ENCODE measurements around the gene UGT8.

The UGT8 gene

DNA sequence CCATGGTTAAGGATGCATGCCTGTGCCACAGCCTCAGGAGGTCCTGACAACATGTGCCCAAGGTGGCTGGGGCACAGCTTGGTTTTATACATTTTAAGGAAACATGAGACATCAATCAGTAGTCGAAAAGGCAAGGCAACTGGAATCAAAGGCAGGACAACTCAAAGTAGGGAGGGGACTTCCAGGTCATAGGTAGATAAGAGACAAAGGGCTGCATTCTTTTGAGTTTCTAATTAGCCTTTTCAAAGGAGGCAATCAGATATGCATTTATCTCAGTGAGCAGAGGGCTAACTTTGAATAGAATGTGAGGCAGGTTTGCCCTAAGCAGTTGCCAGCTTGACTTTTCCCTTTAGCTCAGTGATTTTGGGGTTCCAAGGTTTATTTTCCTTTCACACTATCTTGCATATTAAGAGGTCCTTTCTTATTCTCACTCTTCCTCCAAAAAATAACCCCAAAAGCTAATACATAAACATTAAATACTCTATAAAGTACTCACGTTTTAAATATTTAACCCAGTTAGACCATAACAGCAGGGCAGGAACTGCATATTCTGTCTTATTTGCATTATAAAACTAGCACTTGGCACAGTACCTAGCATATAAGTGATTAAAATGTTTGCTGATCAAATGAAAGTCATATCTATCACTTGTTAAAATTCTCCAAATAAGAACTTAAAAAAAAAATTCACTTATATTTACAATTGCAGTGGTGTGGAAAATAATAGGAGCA, 36.3 kb upstream of the UGT8 start:
- TF ChIP-seq, protein P1, sequence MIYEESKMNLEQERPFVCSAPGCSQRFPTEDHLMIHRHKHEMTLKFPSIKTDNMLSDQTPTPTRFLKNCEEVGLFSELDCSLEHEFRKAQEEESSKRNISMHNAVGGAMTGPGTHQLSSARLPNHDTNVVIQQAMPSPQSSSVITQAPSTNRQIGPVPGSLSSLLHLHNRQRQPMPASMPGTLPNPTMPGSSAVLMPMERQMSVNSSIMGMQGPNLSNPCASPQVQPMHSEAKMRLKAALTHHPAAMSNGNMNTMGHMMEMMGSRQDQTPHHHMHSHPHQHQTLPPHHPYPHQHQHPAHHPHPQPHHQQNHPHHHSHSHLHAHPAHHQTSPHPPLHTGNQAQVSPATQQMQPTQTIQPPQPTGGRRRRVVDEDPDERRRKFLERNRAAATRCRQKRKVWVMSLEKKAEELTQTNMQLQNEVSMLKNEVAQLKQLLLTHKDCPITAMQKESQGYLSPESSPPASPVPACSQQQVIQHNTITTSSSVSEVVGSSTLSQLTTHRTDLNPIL (CRISPR knock-in tag; IDR thresholded peaks at IDR 0.05; ENCODE audit: low read depth), result no peak
- TF ChIP-seq CSDC2 (CRISPR knock-in tag; IDR thresholded peaks at IDR 0.05) (no peak), BACH2 (CRISPR knock-in tag; IDR thresholded peaks at IDR 0.05; ENCODE audit: borderline replicate concordance) (no peak), TCF4 (CRISPR knock-in tag; IDR thresholded peaks at IDR 0.05; ENCODE audit: borderline replicate concordance) (no peak), TOX (CRISPR knock-in tag; IDR thresholded peaks at IDR 0.05; ENCODE audit: borderline replicate concordance) (no peak), ARNTL (CRISPR knock-in tag; IDR thresholded peaks at IDR 0.05; ENCODE audit: borderline replicate concordance, low read depth) (no peak), GLIS3 (CRISPR knock-in tag; IDR thresholded peaks at IDR 0.05) (no peak), ESRRG (CRISPR knock-in tag; IDR thresholded peaks at IDR 0.05) (no peak), ZC3H10 (CRISPR knock-in tag; IDR thresholded peaks at IDR 0.05) (no peak), SNAI2 (CRISPR knock-in tag; IDR thresholded peaks at IDR 0.05) (no peak), PPARA (CRISPR knock-in tag; IDR thresholded peaks at IDR 0.05; ENCODE audit: borderline replicate concordance) (no peak), OSR1 (CRISPR knock-in tag; IDR thresholded peaks at IDR 0.05) (no peak), ISL1 (CRISPR knock-in tag; IDR thresholded peaks at IDR 0.05) (no peak)
- TF ChIP-seq, protein P2, sequence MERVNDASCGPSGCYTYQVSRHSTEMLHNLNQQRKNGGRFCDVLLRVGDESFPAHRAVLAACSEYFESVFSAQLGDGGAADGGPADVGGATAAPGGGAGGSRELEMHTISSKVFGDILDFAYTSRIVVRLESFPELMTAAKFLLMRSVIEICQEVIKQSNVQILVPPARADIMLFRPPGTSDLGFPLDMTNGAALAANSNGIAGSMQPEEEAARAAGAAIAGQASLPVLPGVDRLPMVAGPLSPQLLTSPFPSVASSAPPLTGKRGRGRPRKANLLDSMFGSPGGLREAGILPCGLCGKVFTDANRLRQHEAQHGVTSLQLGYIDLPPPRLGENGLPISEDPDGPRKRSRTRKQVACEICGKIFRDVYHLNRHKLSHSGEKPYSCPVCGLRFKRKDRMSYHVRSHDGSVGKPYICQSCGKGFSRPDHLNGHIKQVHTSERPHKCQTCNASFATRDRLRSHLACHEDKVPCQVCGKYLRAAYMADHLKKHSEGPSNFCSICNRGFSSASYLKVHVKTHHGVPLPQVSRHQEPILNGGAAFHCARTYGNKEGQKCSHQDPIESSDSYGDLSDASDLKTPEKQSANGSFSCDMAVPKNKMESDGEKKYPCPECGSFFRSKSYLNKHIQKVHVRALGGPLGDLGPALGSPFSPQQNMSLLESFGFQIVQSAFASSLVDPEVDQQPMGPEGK (CRISPR knock-in tag; IDR thresholded peaks at IDR 0.05; ENCODE audit: borderline replicate concordance), result no peak
- TF ChIP-seq, protein P3, sequence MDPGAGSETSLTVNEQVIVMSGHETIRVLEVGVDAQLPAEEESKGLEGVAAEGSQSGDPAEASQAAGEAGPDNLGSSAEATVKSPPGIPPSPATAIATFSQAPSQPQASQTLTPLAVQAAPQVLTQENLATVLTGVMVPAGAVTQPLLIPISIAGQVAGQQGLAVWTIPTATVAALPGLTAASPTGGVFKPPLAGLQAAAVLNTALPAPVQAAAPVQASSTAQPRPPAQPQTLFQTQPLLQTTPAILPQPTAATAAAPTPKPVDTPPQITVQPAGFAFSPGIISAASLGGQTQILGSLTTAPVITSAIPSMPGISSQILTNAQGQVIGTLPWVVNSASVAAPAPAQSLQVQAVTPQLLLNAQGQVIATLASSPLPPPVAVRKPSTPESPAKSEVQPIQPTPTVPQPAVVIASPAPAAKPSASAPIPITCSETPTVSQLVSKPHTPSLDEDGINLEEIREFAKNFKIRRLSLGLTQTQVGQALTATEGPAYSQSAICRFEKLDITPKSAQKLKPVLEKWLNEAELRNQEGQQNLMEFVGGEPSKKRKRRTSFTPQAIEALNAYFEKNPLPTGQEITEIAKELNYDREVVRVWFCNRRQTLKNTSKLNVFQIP (CRISPR knock-in tag; IDR thresholded peaks at IDR 0.05; ENCODE audit: borderline replicate concordance, low read depth), result no peak
- no peak for ATAC-seq

DNA sequence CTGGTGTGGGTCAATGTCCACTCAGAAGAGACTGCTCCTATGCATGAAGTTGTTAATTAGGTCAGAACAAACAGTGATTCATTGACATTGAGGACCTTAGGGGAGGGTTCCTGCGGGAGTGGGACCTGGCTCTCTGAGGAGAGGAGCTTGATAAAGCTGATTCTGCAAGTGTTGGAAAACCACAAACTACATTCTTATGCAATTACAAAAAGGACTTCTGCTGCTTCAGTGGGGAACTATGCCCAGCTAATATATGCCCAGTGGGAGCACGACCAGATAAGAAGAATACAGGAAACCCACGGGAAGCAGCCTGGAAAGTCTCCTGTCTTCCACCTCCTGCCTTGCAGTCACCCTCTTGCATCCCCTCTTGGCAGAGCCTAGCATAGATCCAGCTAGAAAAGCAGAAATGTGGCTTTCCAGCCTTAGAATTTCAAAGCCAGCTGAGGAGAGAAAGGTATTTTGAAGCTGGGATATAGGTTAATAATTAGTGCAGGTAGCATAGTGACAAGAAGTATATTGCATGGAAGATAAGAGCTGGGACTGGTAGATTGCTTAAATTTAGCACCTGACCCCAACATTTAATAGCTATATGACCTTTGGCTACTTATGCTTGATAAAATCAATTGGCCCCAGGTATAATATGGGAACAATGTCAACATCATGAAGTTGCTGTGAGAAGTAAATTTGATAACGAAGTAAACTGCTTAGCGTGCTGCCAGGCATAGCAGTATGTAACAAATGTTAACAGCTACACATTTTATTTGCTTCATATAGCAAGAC, 34.9 kb upstream of the UGT8 start:
- ATAC-seq, result no peak

More for the DNA sequence above, 34.9 kb upstream of the UGT8 start:
- TF ChIP-seq, protein P2 (CRISPR knock-in tag; IDR thresholded peaks at IDR 0.05; ENCODE audit: borderline replicate concordance), result no peak
- TF ChIP-seq ESRRG (CRISPR knock-in tag; IDR thresholded peaks at IDR 0.05) (no peak), ARNTL (CRISPR knock-in tag; IDR thresholded peaks at IDR 0.05; ENCODE audit: borderline replicate concordance, low read depth) (no peak), BACH2 (CRISPR knock-in tag; IDR thresholded peaks at IDR 0.05; ENCODE audit: borderline replicate concordance) (no peak), CSDC2 (CRISPR knock-in tag; IDR thresholded peaks at IDR 0.05) (no peak), ZFP30 (CRISPR knock-in tag; IDR thresholded peaks at IDR 0.05) (no peak), ISL1 (CRISPR knock-in tag; IDR thresholded peaks at IDR 0.05) (no peak), ZNF70 (CRISPR knock-in tag; IDR thresholded peaks at IDR 0.05) (no peak), ZC3H10 (CRISPR knock-in tag; IDR thresholded peaks at IDR 0.05) (no peak), GLIS3 (CRISPR knock-in tag; IDR thresholded peaks at IDR 0.05) (no peak), ZNF565 (CRISPR knock-in tag; conservative IDR thresholded peaks at IDR 0.05; ENCODE audit: low read depth) (no peak)
- TF ChIP-seq, protein P3 (CRISPR knock-in tag; IDR thresholded peaks at IDR 0.05; ENCODE audit: borderline replicate concordance, low read depth), result no peak
- TF ChIP-seq, protein P4, sequence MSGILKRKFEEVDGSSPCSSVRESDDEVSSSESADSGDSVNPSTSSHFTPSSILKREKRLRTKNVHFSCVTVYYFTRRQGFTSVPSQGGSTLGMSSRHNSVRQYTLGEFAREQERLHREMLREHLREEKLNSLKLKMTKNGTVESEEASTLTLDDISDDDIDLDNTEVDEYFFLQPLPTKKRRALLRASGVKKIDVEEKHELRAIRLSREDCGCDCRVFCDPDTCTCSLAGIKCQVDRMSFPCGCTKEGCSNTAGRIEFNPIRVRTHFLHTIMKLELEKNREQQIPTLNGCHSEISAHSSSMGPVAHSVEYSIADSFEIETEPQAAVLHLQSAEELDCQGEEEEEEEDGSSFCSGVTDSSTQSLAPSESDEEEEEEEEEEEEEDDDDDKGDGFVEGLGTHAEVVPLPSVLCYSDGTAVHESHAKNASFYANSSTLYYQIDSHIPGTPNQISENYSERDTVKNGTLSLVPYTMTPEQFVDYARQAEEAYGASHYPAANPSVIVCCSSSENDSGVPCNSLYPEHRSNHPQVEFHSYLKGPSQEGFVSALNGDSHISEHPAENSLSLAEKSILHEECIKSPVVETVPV (CRISPR knock-in tag; IDR thresholded peaks at IDR 0.05), result no peak

Measured in SK-N-SH treated with all-trans-retinoic acid at 6 μM for 48 hours (cell line).